Stimulated activated CD8-positive, alpha-beta memory T cell treated with anti-CD3 and anti-CD28 coated beads, Interleukin-12 subunit alpha, Interleukin-12 subunit beta, amount 100 ng/mL, for 24 hours (primary cell): ENCODE measurements around the gene MSH2.
"Not testable (repeated sequence)": the region's sequence is repeated elsewhere in the genome, so short reads cannot be mapped to it uniquely, and the experiment has no call there.

Experiments used
- DNase-seq: peaks from one replicate; pipeline ENCODE4 v3.0.0-alpha.2; 2020; ENCODE audit errors: extremely low read depth

Gene MSH2

GRCh38 chr2:47407976-47408375 lies 5.0 kb downstream of the MSH2 start:
- not testable (repeated sequence) for DNase-seq

GRCh38 chr2:47414682-47415458 lies 11.9 kb downstream of the MSH2 start:
- DNase-seq, result no peak

DNA sequence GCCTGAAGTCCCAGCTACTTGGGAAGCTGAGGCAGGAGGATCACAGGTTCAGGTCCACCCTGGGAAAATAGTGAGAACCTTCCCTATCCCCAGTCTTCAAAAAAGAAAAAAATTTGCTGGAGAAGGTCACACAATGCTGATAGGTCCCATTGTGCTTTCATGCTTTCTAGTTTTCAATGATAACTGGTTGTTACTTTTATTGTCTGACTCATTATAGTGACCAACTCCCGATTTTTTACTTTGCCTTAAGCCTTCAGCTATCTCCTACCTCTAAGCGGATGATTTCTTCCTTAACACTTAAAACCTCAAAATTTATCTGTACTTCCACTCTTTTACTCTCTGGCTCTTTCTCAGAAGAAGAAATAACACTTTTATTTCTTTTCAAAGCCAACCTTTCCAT lies 17.3 kb downstream of the MSH2 start:
- DNase-seq, result no peak

DNA sequence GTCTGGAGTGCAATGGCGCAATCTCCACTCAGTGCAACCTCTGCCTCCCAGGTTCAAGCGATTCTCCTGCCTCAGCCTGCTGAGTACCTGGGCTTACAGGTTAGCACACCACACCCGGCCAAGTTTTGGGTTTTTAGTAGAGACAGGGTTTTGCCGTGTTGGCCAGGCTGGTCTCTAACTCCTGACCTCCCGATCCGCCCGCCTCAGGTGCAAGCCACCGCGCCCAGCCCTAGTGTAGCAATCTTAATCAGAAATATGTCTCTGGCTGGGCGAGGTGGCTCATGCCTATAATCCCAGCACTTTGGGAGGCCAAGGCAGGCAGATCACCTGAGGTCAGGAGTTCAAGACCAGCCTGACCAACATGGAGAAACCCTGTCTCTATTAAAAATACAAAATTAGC lies 17.7 kb downstream of the MSH2 start:
- not testable (repeated sequence) for DNase-seq

GRCh38 chr2:47422016-47422415 lies 19.1 kb downstream of the MSH2 start:
- no peak for DNase-seq

DNA sequence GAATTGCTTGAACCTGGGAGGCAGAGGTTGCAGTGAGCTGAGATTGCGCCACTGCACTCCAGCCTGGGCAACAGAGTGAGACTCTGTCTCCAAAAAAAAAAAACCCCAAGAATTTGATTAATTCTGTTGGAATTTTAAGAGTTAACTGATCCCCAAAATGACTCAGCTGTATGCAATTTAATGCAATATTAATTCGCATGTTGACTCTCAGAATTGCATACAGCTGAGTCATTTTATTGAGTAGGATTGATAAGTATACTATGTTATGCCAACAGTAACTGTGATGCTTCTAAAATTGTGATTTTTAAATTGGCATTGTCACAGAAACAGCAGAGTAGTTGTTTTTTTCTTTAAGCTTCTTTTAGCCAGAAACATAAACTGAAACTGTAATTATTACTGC lies 19.6 kb downstream of the MSH2 start:
- DNase-seq, result no peak

DNA sequence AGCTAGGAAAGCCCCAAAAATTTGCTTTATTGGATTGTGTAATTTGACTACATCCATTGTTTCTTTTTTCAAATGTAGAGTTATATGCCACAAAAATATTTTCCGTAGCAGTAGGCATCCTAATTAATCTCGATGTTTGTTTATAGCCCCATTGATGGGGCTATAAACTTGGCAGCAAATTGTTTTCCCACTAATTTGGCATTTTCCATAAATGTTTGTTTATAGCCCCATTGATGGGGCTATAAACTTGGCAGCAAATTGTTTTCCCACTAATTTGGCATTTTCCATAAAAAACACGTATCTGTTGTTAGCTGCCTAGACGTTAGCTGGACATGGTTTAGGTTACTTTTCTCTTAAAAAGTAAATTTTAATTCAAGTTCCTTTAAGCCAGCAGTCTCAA lies 23.8 kb downstream of the MSH2 start:
- DNase-seq, result no peak

- DNase-seq, result no peak
Measured at GRCh38 chr2:47429795-47430194, 26.8 kb downstream of the MSH2 start.

DNA sequence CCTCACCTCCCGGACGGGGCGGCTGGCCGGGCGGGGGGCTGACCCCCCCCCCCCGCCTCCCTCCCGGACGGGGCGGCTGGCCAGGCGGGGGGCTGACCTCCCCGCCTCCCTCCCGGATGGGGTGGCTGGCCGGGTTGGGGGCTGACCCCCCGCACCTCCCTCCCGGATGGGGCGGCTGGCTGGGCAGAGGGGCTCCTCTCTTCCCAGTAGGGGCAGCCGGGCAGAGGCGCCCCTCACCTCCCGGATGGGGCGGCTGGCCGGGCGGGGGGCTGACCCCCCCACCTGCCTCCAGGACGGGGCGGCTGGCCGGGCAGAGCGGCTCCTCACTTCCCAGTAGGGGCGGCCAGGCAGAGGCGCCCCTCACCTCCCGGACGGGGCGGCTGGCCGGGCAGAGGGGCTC lies 30.1 kb downstream of the MSH2 start:
- DNase-seq, result not testable (repeated sequence)

DNA sequence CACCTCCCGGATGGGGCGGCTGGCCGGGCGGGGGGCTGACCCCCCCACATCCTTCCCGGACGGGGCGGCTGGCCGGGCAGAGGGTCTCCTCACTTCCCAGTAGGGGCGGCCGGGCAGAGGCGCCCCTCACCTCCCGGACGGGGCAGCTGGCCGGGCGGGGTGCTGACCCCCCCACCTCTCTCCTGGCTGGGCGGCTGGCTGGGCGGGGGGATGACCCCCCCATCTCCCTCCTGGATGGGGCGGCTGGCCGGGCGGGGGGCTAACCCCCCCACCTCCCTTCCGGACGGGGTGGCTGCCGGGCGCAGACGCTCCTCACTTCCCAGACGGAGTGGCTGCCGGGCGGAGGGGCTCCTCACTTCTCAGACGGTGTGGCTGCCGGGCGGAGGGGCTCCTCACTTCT lies 30.5 kb downstream of the MSH2 start:
- DNase-seq, result not testable (repeated sequence)

- DNase-seq, result no peak
Measured at GRCh38 chr2:47437287-47437686, 34.3 kb downstream of the MSH2 start.

DNA sequence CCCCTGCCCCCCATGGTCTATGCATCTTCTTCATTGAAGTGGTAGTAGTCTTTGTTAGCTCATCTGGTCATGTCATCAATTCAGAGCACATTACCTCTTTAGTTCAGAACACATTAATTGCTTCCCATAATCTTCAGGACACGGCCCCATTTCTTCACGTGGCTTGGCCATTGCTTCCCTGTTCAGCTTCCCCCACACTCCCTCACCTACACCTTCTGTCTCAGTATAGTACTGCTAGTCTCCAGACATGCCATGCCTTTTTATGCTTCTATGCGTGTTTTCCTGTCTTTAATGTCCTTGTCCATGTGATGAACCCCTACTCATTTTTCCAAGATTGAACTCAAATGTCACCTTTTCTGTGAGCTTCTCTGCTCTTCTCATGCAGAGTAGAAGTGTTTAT lies 35.1 kb downstream of the MSH2 start:
- DNase-seq, result no peak

DNA sequence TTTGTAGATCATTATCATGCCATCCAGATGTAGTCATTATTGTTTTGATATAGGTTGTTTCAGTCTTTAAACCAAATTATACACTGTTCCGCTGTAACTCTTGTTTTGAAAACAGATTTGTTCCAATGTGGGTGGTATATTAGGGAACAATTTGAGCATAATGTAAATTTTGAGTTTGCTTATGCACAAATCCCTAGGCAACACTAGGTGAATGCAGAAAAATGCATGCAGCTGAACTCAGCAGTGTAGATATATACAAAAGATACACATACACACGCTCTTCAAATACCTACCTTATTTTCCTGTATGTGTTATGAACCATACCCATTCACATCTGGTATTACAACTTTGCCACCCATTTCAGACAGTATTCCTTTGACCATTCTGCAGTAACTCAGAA lies 35.8 kb downstream of the MSH2 start:
- no peak for DNase-seq

DNA sequence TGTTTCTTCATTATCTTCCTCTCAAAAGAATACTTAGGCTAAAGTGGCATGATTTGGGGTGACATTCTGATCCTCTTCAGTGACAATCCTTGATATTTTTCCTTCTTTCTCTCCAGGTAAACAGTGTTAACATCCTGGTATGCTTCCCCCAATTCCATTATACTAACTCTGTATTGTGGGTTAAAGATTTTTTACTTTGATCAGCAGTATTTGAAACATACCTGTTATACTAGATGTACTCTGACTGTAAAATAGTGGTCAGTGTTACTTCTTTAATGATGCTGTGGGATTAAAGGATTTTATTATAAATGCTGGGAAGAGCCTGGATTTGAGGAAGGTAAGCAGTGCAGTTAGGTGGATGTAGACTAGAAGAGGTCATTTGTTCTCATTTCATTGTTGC lies 48.8 kb downstream of the MSH2 start:
- DNase-seq, result no peak

DNA sequence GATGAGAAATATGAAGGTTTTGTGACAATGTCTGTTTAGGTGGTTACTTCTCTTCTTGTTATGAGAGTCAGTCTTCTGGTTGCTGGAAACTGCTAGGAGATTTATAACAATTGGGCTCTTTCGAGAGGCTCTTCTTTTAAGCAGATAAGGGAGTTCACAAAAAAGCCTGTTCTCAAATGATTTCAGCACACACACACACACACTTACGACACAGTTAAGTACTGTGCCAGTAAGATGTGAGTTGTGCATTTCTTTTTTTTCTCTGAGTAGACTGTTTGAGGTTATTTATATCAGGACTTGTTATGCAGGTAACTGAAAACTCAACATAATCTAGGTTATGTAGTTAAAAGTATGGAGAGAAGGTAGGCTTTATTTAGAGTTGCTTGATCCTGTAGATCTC lies 49.8 kb downstream of the MSH2 start:
- DNase-seq, result no peak

DNA sequence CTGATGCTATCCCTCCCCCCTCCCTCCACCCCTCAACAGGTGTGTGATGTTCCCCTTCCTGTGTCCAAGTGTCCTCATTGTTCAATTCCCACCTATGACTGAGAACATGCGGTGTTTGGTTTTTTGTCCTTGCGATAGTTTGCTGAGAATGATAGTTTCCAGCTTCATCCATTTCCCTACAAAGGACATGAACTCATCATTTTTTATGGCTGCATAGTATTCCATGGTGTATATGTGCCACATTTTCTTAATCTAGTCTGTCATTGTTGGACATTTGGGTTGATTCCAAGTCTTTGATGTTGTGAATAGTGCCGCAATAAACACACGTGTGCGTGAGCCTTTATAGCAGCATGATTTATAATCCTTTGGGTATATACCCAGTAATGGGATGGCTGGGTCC lies 51.9 kb downstream of the MSH2 start:
- not testable (repeated sequence) for DNase-seq

DNA sequence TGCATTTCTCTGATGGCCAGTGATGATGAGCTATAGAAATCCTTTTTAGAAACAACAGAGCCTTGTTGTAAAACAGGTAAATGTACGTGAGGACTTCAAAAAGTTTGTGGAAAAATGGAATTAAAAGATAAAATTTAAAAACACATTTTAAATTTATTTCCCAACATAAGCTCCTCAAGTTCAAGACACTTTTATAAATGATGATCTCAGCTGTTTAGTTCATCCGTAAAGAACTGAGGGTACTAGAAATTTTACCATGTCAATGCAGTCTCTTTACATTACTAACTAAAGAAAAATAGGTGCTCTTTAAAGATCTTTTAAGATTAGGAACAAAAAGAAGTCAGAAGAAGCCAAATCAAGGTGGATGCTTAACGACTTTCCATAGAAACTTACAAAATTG lies 52.5 kb downstream of the MSH2 start:
- DNase-seq, result no peak

DNA sequence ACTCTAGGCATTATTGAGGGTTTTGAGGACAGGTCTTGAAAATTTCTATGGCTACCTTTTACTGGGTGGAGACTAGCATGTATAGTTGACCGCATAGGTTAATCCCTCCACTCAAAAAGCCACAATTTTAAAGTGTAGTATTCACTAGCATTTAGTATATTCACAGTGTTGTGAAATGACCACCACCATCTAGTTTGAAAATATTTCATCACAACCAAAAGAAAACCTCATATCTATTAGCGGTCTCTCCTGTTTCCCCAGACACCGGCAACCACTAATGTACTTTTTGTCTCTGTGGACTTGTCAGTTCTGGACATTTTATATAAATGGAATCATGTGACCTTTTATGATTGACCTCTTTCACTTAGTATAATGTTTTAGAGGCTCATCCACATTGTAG lies 53.9 kb downstream of the MSH2 start:
- DNase-seq, result no peak

GRCh38 chr2:47457268-47457667 lies 54.3 kb downstream of the MSH2 start:
- no peak for DNase-seq

DNA sequence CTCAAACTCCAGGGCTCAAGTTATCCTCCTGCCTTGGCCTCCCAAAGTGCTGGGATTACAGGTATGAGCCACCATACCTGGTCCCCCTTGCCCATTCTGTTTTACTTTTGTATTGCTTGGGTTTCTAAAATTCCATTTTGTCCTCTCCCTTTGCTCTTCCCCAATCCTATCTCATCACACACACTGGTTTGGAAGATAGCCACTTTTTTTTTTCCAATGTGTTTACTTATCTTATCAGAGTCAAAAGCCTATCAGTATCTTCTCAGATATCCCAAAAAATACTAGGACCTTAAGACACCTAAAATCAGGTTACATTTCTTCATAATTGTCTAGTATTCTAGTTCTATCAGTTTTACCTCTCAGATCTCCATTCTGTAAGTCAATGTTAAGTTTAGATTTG lies 56.1 kb downstream of the MSH2 start:
- DNase-seq, result no peak

GRCh38 chr2:47460766-47461165 lies 57.8 kb downstream of the MSH2 start:
- DNase-seq, result no peak

GRCh38 chr2:47471429-47472116 lies 68.6 kb downstream of the MSH2 start:
- no peak for DNase-seq

- DNase-seq, result no peak
Measured at GRCh38 chr2:47479863-47480262, 76.9 kb downstream of the MSH2 start.

DNA sequence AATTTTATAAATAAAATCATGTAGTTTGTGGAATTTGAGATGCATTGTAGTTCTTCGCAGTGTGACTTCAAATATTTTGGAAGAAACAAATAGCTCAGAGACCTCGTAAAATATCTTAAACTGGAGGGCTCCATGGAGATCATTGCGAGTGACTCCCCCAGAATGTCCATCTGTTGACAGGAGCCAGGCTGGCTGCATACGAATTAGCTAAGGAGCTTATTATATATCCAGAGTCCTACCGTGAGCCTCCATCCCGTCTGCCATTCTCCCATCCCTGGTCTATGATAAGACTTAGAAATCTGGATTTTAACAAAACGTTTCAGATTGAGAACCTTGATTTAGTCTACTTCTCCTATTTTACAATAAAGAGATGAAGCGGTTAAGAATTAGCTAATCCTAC lies 80.2 kb downstream of the MSH2 start:
- no peak for DNase-seq
